ENCODE data around the gene PURA.

Gene PURA

GRCh38 chr5:140094889-140095288, 19.0 kb upstream of the PURA start:
- DNase-seq (ENCODE audit: insufficient read length) (no peak), FAIRE-seq (no peak)
- TF ChIP-seq POLR2A (IDR thresholded peaks at IDR 0.05; ENCODE audit: low read depth, low read length), result no peak

- DNase-seq (ENCODE audit: insufficient read length) (no peak), FAIRE-seq (no peak)
- TF ChIP-seq POLR2AphosphoS5 (IDR thresholded peaks at IDR 0.05; ENCODE audit: low read depth, low read length) (no peak), POLR2A (IDR thresholded peaks at IDR 0.05; ENCODE audit: low read depth, low read length) (no peak), TAF1 (IDR thresholded peaks at IDR 0.05; ENCODE audit: borderline replicate concordance, low read depth, low read length) (no peak)
Measured at GRCh38 chr5:140101179-140101578, 12.7 kb upstream of the PURA start.

DNA sequence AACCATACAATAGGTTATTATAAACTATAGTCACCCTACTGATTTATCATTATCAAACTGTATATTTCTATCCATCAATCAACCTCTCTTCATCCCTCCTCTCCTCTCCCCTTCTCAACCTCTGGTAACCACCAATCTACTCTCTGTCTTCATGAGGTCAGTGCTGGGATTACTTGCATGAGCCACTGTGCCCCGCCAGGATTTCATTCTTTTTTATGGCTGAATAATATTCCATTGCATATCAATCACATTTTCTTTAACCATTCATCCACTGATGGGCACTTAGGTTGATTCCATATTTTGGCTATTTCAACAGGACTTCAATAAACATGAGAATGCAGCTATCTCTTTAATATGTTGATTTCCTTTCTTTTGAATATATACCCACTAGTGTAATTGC, 10.8 kb upstream of the PURA start:
- TF ChIP-seq POLR2AphosphoS5 (IDR thresholded peaks at IDR 0.05; ENCODE audit: low read depth, low read length) (no peak), POLR2A (IDR thresholded peaks at IDR 0.05; ENCODE audit: low read depth, low read length) (no peak), TAF1 (IDR thresholded peaks at IDR 0.05; ENCODE audit: borderline replicate concordance, low read depth, low read length) (no peak)
- FAIRE-seq, result no peak

GRCh38 chr5:140104100-140104499, 9.8 kb upstream of the PURA start:
- no peak for FAIRE-seq
- DNase-seq (ENCODE audit: insufficient read length), result no peak
- TF ChIP-seq TAF1 (IDR thresholded peaks at IDR 0.05; ENCODE audit: borderline replicate concordance, low read depth, low read length) (no peak), POLR2AphosphoS5 (IDR thresholded peaks at IDR 0.05; ENCODE audit: low read depth, low read length) (no peak), POLR2A (IDR thresholded peaks at IDR 0.05; ENCODE audit: low read depth, low read length) (no peak)

More for the DNA sequence above, 10.8 kb upstream of the PURA start:
- no peak for DNase-seq (ENCODE audit: insufficient read length)

DNA sequence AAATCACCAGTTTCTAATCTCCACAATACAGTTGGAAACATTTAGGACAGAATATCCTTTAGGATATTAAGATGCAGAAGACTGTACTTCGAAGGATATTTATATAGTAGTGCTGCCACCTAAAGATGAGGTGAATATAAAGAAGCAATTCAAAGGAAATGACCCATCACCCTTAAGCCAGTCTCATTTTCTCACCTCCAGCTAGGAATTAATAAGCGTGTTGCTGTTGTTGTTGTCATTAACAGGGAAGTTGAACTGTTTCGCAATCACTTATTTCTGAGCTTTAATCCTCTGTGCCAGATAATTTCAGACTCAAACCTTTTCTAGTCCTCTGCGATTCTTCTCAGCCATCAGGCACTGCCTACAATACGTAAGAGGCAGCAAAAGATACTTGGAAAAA, 7.8 kb upstream of the PURA start:
- no peak for TF ChIP-seq POLR2A (IDR thresholded peaks at IDR 0.05; ENCODE audit: low read depth, low read length)
- peak; percentile 62 for FAIRE-seq
- DNase-seq (ENCODE audit: insufficient read length), result no peak

DNA sequence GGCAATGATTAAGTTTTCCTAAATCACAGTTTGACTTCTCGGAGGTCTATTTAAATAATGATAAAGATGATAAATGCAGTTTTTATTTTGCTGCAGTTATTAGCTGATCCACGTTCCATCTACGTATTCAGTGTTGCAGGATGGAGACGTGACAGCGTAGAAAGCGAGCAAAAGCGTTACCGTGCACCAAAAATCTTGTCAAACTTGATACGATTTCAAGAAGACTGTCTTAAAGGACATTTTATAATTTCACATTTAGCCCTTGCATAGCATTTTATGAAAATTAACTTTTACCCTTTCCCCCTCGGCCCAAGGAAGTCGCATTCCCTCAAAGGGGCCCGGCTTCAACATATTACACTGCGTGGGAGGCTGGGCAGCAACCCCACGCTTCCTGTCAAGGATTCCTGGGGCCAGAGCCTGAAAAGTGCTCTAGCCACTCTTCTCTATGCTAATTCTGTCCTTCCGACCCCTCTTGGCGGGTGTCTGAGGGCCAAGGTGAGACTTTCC, 7.1 kb upstream of the PURA start:
- FAIRE-seq (no peak), DNase-seq (ENCODE audit: insufficient read length) (no peak)
- TF ChIP-seq POLR2A (IDR thresholded peaks at IDR 0.05; ENCODE audit: low read depth, low read length), result no peak
- TF ChIP-seq TAF1 (IDR thresholded peaks at IDR 0.05; ENCODE audit: borderline replicate concordance, low read depth, low read length), result no peak
- no peak for TF ChIP-seq POLR2AphosphoS5 (IDR thresholded peaks at IDR 0.05; ENCODE audit: low read depth, low read length)

GRCh38 chr5:140107312-140108092, 6.4 kb upstream of the PURA start:
- TF ChIP-seq POLR2A (IDR thresholded peaks at IDR 0.05; ENCODE audit: low read depth, low read length), result peak; percentile 86
- TF ChIP-seq TAF1 (IDR thresholded peaks at IDR 0.05; ENCODE audit: borderline replicate concordance, low read depth, low read length), result peak; percentile 42; the same call in 1 of the 2 replicates
- peak; percentile 73 for TF ChIP-seq POLR2AphosphoS5 (IDR thresholded peaks at IDR 0.05; ENCODE audit: low read depth, low read length)
- DNase-seq (ENCODE audit: insufficient read length) (peak; percentile 89), FAIRE-seq (peak; percentile 97)

- no peak for TF ChIP-seq POLR2AphosphoS5 (IDR thresholded peaks at IDR 0.05; ENCODE audit: low read depth, low read length)
- TF ChIP-seq POLR2A (IDR thresholded peaks at IDR 0.05; ENCODE audit: low read depth, low read length), result no peak
- no peak for TF ChIP-seq TAF1 (IDR thresholded peaks at IDR 0.05; ENCODE audit: borderline replicate concordance, low read depth, low read length)
- DNase-seq (ENCODE audit: insufficient read length) (peak; percentile 29), FAIRE-seq (no peak)
Measured at GRCh38 chr5:140108093-140109017, 5.6 kb upstream of the PURA start.

GRCh38 chr5:140109018-140109758, 4.7 kb upstream of the PURA start:
- FAIRE-seq (peak; percentile 58), DNase-seq (ENCODE audit: insufficient read length) (no peak)
- TF ChIP-seq POLR2A (IDR thresholded peaks at IDR 0.05; ENCODE audit: low read depth, low read length) (no peak), TAF1 (IDR thresholded peaks at IDR 0.05; ENCODE audit: borderline replicate concordance, low read depth, low read length) (no peak)

DNA sequence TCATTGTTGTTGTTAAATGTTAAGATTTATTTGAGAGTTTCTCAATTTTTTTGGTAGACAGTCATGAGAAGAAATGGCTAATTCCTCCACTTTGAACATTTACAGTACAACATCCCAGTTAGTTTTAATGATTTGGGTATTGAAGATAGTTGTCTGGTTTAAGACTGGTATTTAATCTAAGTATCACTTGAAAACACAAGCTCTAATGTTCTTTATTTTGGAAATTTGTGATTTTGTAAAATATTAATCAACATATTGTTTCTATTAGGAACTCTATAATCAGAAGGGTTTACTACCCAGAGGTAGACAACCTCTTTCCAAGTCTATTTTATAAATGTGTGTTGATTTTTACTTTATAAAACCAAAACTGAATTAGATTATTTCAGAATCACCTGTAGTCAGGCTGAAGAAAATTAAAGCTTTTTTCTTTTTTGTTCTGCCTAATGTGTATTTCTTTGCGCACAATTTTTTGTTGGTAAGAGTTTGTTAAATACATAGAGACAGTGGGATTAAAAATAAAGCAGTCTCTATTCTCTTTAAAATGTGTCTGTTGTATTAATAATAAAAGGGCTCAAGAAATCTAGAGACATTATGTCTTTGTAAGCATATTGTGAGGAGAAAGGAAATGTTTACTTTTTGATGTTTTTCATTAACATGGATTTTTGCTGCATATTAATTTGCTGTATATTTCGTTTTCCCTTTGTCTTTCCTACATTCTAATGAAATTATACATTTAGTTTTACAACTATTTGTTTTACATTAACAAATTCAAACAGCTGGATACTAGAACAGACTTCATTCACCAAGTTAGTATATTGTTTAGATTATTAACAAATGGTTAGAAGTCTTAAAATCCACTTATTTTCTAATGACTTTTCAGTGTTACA, 3.9 kb upstream of the PURA start:
- DNase-seq (ENCODE audit: insufficient read length) (no peak), FAIRE-seq (no peak)
- TF ChIP-seq POLR2AphosphoS5 (IDR thresholded peaks at IDR 0.05; ENCODE audit: low read depth, low read length) (no peak), POLR2A (IDR thresholded peaks at IDR 0.05; ENCODE audit: low read depth, low read length) (no peak), TAF1 (IDR thresholded peaks at IDR 0.05; ENCODE audit: borderline replicate concordance, low read depth, low read length) (no peak)

- TF ChIP-seq POLR2AphosphoS5 (IDR thresholded peaks at IDR 0.05; ENCODE audit: low read depth, low read length) (no peak), POLR2A (IDR thresholded peaks at IDR 0.05; ENCODE audit: low read depth, low read length) (no peak), TAF1 (IDR thresholded peaks at IDR 0.05; ENCODE audit: borderline replicate concordance, low read depth, low read length) (no peak)
- DNase-seq (ENCODE audit: insufficient read length) (no peak), FAIRE-seq (no peak)
Measured at GRCh38 chr5:140110646-140110957, 3.3 kb upstream of the PURA start.

Data from GM12892 (cell line).